GM12874 (cell line): Measurements from ENCODE around the gene KIRREL3.

Experiments
- TF ChIP-seq, protein P1 (sequence below): IDR thresholded peaks from 2 replicates; pipeline ENCODE4 v1.5.1; 2011; ENCODE audit warnings: low read depth, mild to moderate bottlenecking, control low read depth, low read length, moderate library complexity; ENCODE audit not compliant: insufficient read depth

KIRREL3 gene

DNA sequence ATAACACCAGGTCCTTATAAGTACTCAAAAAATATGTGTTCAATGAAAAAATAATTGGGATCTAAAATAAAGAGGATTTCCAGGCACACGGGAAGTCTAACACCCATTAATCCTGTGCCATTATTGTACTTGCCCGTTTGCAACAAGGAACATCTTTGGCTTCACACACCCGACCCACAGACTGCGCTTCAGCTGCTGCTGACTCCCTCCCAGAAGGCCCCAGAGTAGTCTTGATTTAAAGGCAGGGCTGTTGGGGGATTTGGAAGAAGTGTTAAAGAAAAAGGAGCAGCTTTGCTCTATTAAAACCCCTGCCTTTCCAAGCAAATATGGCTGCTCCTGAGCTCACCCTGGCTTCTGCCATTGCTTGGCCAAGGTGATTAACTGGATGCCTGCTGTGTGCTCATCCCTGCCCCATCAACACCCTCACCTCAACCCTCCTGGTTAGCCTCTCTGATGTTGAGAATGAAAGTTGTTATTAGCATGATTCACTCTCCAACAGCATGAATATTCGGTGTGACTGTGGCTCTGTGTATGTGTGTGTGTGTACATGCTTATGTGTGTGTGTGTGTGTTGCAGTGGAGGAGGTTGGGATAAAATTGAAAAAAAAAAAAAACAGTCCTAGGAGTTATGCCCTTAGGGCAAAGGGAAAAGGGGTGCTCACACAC lies 76.1 kb downstream of the KIRREL3 start:
- TF ChIP-seq, protein P1, sequence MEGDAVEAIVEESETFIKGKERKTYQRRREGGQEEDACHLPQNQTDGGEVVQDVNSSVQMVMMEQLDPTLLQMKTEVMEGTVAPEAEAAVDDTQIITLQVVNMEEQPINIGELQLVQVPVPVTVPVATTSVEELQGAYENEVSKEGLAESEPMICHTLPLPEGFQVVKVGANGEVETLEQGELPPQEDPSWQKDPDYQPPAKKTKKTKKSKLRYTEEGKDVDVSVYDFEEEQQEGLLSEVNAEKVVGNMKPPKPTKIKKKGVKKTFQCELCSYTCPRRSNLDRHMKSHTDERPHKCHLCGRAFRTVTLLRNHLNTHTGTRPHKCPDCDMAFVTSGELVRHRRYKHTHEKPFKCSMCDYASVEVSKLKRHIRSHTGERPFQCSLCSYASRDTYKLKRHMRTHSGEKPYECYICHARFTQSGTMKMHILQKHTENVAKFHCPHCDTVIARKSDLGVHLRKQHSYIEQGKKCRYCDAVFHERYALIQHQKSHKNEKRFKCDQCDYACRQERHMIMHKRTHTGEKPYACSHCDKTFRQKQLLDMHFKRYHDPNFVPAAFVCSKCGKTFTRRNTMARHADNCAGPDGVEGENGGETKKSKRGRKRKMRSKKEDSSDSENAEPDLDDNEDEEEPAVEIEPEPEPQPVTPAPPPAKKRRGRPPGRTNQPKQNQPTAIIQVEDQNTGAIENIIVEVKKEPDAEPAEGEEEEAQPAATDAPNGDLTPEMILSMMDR, result no peak

DNA sequence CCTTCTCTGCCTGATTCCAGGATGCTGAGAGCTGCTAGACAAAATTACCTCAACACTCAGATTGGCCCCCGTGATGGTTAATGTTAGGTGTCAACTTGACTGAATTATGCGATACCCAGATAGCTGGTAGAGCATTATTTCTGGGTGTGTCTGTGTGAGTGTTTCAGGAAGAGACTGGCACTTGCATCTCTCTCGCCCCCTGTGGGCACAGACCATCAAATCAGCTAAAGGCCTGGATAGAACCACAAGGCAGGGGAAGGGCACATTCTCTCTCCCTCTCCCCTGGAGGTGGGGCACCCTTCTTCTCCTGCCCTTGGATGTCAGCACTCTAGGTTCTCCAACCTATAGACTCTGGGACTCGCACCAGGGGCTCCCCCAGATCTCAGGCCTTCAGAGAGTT lies 79.7 kb downstream of the KIRREL3 start:
- TF ChIP-seq, protein P1, result no peak

DNA sequence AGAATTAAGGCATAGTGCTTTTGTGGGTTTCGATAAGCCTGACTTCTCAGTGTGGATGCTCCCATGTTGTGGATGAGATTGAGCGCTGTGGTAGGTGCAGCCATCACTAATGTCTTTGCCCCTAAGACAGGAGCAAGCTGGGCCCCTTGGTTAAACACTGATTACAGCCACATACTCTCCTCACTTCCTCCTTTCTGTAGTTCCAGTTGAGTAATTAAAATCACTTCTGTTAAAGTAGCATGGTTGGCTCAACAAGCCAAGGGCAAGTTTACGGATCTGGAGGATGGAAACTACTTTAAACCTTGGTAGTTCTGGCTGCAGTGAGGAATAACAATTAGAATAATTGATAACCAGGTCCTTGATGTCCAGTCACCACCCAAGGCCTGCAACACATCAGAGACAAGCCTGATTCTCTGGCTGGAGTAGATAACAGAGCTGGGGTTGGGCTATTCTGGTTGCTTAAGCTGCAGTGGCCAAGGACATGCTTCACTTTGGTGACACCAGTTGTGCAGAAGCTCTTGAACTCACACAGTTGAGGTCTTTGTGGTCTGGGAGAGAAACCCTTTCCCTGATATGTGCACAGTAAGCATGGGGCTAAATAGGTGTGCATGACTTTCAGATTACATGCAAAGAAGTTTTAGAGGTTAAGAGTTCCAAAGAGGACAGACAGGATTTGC lies 81.3 kb downstream of the KIRREL3 start:
- TF ChIP-seq, protein P1, result no peak

DNA sequence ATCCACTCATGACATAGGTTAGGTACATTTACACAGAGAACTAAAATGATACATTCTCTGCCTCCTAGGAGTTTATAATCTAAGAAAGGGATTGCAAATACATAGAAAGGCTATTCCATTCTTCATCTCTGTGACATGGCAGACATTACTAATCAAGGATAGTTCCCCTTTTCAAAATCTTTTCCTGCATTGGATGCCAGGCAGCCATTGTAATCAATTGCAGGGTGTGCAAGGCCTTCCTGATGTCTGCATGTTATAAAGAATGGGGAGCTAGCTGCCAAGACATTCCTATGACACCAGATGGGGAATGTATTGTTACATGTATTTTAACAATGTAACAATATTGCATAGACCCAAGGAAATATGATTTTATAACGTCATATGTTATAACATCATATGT lies 82.0 kb downstream of the KIRREL3 start:
- TF ChIP-seq, protein P1, result no peak

DNA sequence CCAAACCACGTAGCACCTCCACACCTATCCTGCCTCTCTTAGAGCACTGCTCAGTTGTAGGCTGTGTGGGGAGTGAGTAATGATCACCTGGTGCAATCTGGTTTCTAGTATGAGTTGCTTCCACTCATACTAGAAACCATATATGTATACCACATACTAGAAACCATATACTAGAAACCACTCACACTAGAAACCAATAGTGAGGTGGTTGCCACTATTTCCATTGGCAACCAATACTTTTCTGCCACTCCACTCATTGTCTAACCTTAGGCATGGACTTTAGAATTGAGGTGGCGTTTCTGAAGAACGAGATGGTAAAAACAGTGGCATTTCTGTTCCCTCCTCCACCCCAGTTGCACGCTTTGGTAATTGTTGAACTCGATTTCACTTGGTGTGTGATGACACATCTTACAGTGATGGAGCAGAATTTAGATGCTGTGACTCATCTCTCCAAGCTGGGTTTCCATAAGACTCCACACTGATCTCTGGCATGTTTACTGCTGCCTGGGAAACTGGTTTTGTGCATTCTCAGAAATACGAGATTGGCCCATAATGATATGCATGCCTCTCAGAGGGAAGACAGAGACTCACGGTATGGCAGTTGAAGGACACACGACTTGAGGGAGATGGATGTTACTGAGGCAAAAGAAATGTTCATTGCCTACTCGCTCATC lies 82.9 kb downstream of the KIRREL3 start:
- TF ChIP-seq, protein P1, result no peak

DNA sequence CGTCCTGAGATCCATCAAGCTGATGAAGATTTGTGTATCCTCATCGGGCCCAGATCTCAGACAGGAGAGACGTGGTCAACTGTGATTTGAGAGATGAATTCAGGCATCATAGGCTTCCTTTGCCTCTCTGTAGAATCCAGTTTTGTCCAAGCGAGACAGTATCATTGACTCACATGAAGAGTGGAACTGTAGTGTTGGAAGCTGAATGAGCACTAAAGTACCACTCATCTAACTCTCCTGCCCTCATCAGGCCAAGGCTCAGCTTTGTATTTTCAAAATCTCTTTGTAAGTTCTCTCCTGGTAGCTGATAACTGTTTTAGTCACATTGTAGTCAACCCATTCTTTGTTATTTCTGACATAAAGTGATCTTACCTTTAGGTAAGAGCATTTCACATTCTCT lies 85.1 kb downstream of the KIRREL3 start:
- TF ChIP-seq, protein P1, result no peak

DNA sequence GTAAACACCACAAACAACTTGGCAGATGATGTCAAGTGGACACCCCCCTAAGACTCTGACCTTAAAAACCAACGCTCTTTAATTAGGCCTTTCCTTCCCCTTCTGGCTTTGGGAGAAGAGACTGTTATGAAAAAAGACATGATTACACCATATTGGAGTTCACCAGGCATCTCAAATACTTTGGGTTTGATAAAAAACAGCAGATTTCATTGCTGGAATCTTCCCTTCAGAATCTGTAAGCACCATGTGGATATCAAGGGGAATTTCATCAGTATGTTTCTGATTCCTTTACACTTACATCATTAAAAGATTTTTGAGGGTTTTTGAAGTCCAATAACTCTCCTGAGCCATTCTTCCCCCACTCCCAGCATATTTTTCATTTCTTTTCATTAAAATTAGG lies 85.6 kb downstream of the KIRREL3 start:
- TF ChIP-seq, protein P1, result no peak
